ENCODE measurements around the gene BRD1. TPM values are rescaled to one million over a fixed set of nuclear protein-coding genes. Genes with fewer than 3 reads are reported as not detected.

Gene BRD1
- total and polyA plus RNA-seq, 2 experiments from 2014 or later: 25.0 to 25.9 TPM

- Histone ChIP-seq H2AFZ (no peak overlapping the region), H3K4me3 (no peak overlapping the region), H3K79me2 (peaks cover 93% of the 10 kb centered on the region), H3K9me2 (replicated peaks; ENCODE audit: insufficient read depth) (no peaks in the 10 kb centered on the region), H3K9me3 (ENCODE audit: low read depth) (no peaks in the 10 kb centered on the region), H3K27me3 (no peaks in the 10 kb centered on the region), H4K20me1 (ENCODE audit: insufficient read depth, poor library complexity, severe bottlenecking) (peaks cover 94% of the 10 kb centered on the region), H3K27ac (no peak overlapping the region), H3K4me2 (no peak overlapping the region), H3K4me1 (ENCODE audit: insufficient read depth) (peaks cover 5% of the 10 kb centered on the region), H3K36me3 (replicated peaks; ENCODE audit: insufficient read depth, low read depth) (no peaks in the 10 kb centered on the region)
- no peak for DNase-seq (ENCODE audit: low spot score)
- WGBS (ENCODE audit: low lambda C conversion rate, missing lambda C conversion rate): 96% methylated on average over 35 of the region's 35 CpGs
- TF ChIP-seq EZH2phosphoT487 (IDR thresholded peaks at IDR 0.05; ENCODE audit: low read depth, severe bottlenecking, unreplicated experiment) (no peak), EZH2 (IDR thresholded peaks at IDR 0.05; ENCODE audit: borderline replicate concordance) (no peak), CTCF (IDR thresholded peaks at IDR 0.05; ENCODE audit: poor library complexity) (no peak)
Observed at GRCh38 chr22:49786976-49787706, 40.5 kb downstream of the BRD1 start.

- Histone ChIP-seq H3K27ac (no peak overlapping the region), H3K79me2 (peaks cover 93% of the 10 kb centered on the region), H3K4me1 (ENCODE audit: insufficient read depth) (peaks cover 5% of the 10 kb centered on the region), H2AFZ (no peak overlapping the region), H3K27me3 (no peaks in the 10 kb centered on the region), H3K9me2 (replicated peaks; ENCODE audit: insufficient read depth) (no peaks in the 10 kb centered on the region), H3K9me3 (ENCODE audit: low read depth) (no peaks in the 10 kb centered on the region), H3K4me2 (no peak overlapping the region), H4K20me1 (ENCODE audit: insufficient read depth, poor library complexity, severe bottlenecking) (peaks cover 94% of the 10 kb centered on the region), H3K36me3 (replicated peaks; ENCODE audit: insufficient read depth, low read depth) (no peaks in the 10 kb centered on the region), H3K4me3 (no peak overlapping the region)
- TF ChIP-seq CTCF (IDR thresholded peaks at IDR 0.05; ENCODE audit: poor library complexity) (no peak), EZH2phosphoT487 (IDR thresholded peaks at IDR 0.05; ENCODE audit: low read depth, severe bottlenecking, unreplicated experiment) (no peak), EZH2 (IDR thresholded peaks at IDR 0.05; ENCODE audit: borderline replicate concordance) (no peak)
- 87% methylated on average over 19 of the region's 19 CpGs for WGBS (ENCODE audit: low lambda C conversion rate, missing lambda C conversion rate)
- no peak for DNase-seq (ENCODE audit: low spot score)
Observed at GRCh38 chr22:49785841-49786471, 41.7 kb downstream of the BRD1 start.

GRCh38 chr22:49785046-49785521 is 42.6 kb downstream of the BRD1 start:
- DNase-seq (ENCODE audit: low spot score): no peak
- H3K4me3 ChIP-seq: no peak overlapping the region
- H3K27ac ChIP-seq: no peak overlapping the region
- peaks cover 93% of the 10 kb centered on the region for H3K79me2 ChIP-seq
- no peak overlapping the region for H2AFZ ChIP-seq
- peaks cover 5% of the 10 kb centered on the region for H3K4me1 ChIP-seq (ENCODE audit: insufficient read depth)
- TF ChIP-seq EZH2 (IDR thresholded peaks at IDR 0.05; ENCODE audit: borderline replicate concordance): no peak
- no peak for TF ChIP-seq EZH2phosphoT487 (IDR thresholded peaks at IDR 0.05; ENCODE audit: low read depth, severe bottlenecking, unreplicated experiment)
- no peak for TF ChIP-seq CTCF (IDR thresholded peaks at IDR 0.05; ENCODE audit: poor library complexity)
- no peak overlapping the region for H3K4me2 ChIP-seq
- no peaks in the 10 kb centered on the region for H3K36me3 ChIP-seq (replicated peaks; ENCODE audit: insufficient read depth, low read depth)
- no peaks in the 10 kb centered on the region for H3K27me3 ChIP-seq
- 97% methylated on average over 27 of the region's 27 CpGs for WGBS (ENCODE audit: low lambda C conversion rate, missing lambda C conversion rate)
- no peaks in the 10 kb centered on the region for H3K9me2 ChIP-seq (replicated peaks; ENCODE audit: insufficient read depth)
- peaks cover 94% of the 10 kb centered on the region for H4K20me1 ChIP-seq (ENCODE audit: insufficient read depth, poor library complexity, severe bottlenecking)
- H3K9me3 ChIP-seq (ENCODE audit: low read depth): no peaks in the 10 kb centered on the region
